GM21717 (cell line): ENCODE data around the gene DNER.
"Not testable (repeated sequence)": the region's sequence is repeated elsewhere in the genome, so short reads cannot be mapped to it uniquely, and the experiment has no call there.

Source experiments
- ATAC-seq: cut with Tn5 transposase; IDR thresholded peaks from one replicate; pipeline ENCODE4 v1.9.1; 2021; ENCODE audit warnings: mild to moderate bottlenecking, moderate library complexity; ENCODE audit not compliant: unreplicated experiment

The DNER gene

DNA sequence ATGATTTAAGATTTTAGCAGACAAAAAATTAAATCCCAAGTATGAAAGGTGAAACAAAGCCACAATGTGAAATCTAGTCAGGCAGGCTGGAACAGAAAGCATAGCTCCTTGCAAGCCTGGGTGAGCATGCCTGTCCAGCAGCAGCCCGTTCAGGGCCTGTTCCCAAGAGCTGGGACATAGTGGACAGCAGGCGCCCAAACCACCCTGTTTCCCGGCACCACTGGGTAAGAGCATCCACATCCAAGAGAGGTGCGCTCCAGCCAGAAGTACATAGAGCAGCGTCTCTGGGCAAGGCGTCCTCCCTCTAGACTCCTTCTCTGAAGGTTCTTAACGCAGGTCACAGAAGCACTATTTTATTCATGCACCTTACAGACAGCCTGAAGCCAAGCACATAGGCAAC is 80.8 kb downstream of the DNER start:
- ATAC-seq, result no peak

DNA sequence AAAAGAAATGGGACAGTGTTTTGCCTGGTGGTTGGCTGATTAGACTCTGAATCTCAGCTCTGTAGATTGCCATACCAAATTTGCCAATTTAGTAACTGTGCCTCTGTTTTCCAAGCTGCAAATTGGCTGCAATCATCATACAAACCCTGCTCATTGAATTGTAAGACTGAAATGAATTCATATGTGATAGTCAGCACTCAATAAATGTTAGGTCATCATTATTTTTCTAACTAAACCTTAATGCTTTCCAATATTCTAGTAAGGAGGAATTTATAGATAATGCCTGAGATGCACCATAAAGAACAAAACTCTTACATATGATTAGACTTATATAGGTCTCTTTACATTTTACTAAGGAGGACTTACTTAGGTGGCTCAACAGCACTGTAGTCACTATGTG is 85.3 kb downstream of the DNER start:
- no peak for ATAC-seq

- ATAC-seq, result no peak
These were observed 86.6 kb downstream of the DNER start for GRCh38 chr2:229627728-229628127.

DNA sequence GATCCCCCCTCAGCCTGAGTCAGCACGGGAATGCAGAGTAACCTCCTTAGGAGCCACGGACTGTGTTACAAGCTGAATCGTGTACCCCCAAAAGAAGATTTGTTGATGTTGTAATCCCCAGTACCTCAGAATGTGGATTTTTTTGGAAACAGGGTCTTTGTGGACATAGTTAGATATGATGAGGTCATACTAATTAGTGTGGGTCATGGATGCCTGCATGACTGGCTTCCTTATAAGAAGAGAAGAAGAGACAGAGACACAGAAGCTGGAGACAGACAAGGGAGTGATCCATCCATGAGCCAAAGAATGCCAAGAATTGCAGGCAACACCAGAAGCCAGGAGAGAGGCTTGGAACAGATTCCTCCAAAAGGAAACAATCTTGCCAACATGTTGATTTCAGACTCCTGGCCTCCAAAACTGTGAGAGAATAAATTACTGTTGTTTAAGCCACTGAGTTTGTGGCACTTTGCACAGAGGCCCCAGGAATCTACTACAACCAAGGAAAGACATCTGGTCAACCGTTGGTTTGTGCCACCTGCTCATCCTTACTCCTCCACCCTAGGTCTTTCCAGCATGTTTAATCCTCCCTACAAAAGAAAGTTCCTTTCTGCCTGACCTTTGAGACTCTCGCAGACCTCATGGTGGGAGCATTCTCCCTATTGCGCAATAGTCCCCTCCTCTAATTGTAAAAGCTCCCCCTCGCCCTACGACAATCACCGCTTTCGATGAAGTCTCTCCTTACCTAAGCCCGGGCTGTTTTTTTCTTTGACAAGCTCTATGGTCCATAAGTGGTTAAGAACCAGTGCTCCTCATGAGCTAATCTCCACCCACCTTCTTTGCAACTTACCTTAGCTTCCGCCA is 91.6 kb downstream of the DNER start:
- no peak for ATAC-seq

DNA sequence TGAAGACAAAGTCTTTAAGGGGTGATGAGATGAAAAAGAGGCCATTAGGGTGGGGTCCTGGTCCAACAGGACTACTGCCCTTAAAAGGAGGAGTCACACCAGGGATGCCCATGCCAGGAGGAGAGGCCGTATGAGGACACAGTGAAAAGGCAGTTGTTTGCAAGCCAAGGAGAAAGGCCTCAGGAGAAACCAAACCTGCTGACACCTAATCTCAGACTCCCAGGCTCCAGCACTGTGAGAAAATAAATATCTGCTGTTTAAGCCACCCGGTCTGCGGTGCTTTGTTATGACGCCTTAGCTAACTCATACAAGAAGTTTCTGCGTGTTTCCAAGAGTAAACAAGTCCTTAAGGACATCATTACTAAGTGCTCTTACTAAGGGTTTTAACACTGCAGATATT is 93.6 kb downstream of the DNER start:
- ATAC-seq, result no peak

DNA sequence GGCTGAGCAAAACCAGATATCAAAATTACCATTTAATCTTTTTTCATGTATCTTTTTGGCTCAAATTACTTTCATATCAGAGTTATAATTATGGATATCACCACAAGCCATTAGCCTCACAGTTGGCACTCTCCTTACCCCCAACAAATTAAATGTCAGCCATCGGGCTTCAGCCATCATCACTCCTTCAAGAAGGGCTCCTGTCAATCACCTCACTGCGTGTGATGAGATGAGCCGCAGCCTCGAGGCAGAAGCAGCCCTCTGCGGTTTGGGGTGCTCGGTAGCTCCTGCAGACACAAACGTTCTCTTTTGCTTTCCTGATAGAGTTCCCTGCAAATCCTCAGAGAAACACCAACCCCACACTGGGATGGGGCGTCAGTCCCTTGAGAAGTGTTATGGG is 94.1 kb downstream of the DNER start:
- no peak for ATAC-seq

- ATAC-seq, result no peak
These were observed 97.9 kb downstream of the DNER start for GRCh38 chr2:229616433-229616832.

- not testable (repeated sequence) for ATAC-seq
These were observed 100.3 kb downstream of the DNER start for GRCh38 chr2:229614021-229614420.

GRCh38 chr2:229612384-229612971 is 101.9 kb downstream of the DNER start:
- ATAC-seq, result no peak

DNA sequence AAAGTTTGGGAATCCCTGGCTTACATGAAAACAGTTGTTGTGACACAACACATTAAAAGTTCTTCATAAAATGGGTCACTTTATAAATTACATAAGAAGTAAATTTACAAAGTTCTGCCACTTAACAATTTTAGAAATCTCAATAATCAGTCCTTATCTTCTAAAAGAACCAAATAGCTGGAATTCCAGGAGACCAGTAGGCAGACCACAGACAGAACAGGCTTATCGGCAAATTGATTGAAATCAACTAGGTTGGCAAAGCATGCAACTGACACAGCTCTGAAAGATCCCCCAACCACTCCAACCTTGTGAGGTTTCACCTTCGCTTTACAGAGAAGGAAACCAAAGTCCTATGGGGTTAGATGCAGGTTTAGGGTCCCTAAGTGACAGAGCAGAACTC is 103.0 kb downstream of the DNER start:
- ATAC-seq, result no peak

DNA sequence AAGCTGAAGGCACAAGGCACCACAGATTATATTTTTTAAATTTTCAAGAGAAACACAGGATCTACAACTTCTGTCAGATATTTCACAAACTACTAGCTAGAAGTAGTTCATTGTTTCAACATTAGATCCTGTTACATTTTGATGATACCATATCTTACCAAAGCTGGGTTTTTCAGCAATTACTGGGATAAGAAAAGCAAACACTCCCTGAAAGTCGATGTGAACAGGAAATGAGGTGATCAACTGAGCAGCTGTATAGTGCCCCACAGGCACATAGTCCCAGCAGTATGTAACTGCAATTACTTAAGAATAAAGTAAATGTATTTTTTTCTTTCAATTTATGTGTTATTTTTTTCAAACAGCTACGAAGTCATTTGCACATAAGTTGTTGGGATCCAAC is 103.5 kb downstream of the DNER start:
- no peak for ATAC-seq

GRCh38 chr2:229610333-229610732 is 104.0 kb downstream of the DNER start:
- ATAC-seq, result no peak

DNA sequence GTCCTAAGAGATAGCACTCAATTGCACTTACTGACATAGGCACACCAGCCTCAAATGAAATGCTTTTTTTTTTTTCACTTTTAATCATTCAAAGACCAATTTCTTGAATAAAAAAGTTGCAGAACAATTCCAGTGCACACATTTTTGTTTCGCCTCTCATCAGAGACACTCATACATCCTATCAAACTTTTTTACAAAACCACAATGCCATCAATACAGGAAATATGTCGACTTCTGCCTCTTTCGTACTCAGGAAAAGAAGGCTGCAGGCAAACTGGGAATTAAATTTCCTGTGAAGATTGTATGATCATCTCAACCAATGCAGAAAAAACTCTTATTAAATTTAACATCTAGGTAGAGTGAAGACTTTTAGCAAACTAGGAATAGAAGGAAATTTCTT is 112.4 kb downstream of the DNER start:
- no peak for ATAC-seq

DNA sequence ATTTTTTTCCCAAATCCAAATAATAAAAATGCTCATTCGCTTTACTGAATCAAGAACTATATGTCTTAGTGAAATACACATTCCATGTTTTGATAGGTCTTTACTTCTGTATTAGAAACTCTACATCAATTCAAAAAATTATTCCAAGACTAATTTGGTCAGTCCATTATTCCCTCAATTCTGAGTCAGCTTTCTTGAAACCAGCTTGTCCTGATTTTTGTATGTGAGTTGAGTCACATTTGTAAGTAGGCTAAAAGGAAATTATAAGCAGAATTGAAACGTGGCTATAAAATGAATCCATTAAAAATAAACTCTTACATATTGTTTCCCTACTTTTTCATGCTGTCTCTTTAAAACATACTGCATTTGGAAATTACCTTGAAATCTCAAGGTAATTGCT is 113.0 kb downstream of the DNER start:
- ATAC-seq, result no peak

DNA sequence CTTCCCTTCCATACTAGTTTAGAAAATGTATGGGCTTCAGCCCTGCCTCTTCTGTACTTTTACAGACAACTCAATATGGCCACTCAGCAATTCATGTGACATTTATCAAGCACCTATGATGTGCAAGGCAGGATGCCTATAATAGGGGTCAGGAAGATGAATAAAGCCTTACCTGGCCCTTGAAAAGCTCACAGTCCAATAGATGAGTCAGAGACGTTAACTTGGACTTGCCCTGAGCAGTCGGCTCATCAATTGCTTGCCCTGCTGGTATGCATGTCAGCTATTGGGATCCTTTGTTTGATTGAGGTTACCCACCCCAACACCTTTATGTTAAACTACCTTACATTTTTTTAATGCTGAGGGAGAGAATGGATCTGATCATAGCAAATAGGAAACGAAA is 116.1 kb downstream of the DNER start:
- ATAC-seq, result no peak

- ATAC-seq, result no peak
These were observed 117.6 kb downstream of the DNER start for GRCh38 chr2:229596796-229597195.

DNA sequence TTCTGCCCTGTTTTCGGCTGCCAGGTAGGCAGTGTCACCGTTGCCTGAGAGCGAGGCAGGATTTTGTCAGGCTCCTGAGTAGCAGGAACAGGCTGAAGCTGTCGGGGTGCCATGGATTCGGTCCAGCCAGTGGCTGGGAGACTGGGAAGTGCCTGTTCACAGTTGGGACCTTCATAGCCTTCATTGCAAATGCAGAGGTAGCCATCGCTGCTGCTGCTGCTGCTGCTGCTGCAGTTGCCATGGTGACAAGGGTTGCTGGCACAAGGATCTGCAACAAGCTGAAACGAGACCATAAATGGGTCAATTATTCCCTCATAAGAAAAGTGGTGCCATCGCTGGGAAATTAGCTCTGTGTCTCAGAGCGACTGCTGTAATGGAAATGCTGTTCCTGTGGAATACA is 122.7 kb downstream of the DNER start:
- no peak for ATAC-seq

- peak; percentile 80 for ATAC-seq
These were observed 127.3 kb downstream of the DNER start for GRCh38 chr2:229586746-229587705.

- no peak for ATAC-seq
These were observed 128.3 kb downstream of the DNER start for GRCh38 chr2:229586012-229586411.

DNA sequence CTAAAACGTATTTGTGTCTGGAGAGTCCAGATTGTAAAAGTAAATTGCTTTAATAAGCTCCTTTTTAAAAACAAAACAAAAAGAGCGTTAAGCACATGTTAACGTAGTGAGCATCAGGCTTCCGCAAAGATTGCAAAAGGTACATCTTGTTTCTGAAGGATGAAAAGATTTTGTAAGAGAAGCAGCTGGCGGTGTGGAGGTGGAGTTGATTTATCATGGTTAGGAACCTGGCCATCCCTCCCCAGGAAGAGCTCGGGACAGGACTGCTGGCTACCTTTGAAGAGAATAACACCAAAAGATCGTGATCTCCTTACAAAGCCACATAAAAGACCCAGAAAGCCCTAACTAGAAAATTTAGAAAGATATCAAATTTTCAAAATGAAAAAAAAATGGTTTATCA is 132.2 kb downstream of the DNER start:
- no peak for ATAC-seq

DNA sequence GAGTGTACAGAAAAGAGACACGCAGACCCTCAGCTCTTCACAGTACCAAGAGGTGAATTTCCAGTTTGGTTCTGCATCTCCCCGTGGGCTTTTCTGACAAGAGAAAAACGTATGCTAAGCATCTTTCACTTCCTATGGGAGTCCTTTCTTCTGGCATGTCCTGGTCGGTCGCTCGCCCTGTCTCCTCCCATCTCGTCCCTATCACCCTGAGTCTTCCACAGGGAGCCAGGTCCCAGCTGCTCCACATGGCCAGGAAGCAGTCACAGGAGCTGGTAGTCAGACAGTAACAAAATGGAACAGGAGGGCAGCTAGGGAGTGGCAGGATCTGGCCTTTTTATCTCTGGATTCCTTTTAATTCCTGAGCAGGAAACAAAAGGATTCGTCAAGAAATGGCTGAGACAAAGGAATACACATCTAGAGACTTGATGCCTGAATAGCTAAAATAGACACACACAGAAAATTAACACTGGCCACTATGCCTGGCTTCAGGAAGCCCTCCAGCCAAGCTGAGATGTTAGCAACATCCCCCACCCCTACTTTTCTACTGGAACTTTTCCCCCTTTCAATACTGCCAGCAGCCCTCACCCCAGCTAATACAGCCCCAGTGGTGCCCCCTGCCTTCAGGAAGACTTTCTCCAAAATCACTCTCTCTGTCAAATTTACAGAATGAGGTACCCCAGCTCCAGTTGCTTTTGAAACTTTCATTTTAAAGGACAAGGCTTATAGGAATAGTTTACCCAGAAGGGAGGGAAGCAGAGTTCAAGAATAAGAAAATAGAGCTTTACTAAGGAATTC is 136.1 kb downstream of the DNER start:
- ATAC-seq, result no peak
